Esophagus muscularis mucosa (tissue), 3 donors: ENCODE results near the gene CD164.

Experiments
- EP300 ChIP-seq: sonication (generic); formaldehyde crosslinking; IDR thresholded peaks from one replicate; pipeline ENCODE4 v1.6.1; 2017; ENCODE audit warnings: antibody characterized with exemption
- POLR2AphosphoS5 ChIP-seq, 2 donors: sonication (generic); formaldehyde crosslinking; IDR thresholded peaks; one replicate each; pipeline ENCODE4 v1.6.1; 2017; ENCODE audit warnings: antibody characterized with exemption in 2 of 2

DNA sequence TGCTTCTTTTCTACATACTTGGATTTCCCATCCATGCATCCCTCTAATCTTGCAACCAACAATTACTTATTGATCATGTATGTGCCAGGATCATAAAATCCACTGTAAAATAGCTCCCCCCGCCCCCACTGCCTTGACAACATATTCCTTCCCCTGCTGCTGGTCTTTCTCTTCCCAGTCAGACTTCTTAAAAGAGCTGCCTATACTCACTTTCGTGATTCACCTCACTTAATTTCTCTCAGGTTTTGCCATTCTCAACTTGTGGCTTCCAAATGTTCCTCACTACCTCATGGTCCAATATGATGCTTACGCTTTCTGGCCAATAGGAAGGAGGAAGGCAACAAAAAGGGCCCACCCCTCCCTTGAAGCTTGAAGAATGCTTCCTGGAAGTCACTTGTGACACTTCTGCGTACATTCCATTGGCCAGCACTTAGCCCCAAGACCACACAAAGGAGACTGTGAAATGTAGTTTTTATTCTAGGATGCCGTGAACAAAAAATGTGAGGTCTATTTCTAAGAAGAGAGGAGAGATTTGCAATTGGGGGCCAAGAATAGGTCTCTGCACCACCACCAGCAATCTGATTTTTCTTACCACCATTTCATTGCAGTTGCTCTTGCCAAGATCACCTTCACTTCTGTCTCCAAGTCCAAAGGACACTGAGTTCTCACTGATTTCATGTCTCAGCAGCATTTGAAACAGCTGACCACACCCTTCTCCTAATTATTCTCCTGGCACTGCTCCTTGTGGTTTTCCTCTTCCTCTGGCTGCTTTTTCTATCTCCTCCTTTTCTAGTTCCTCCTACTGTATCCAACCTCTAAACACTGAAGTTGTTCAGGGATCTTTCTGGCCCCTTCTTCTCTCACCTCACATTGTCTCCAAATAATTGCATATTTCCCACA lies 30.8 kb downstream of the CD164 start:
- TF ChIP-seq EP300, result no peak
- TF ChIP-seq POLR2AphosphoS5 (IDR thresholded peaks at IDR 0.05), result peak in 1 of 2 donors; percentile 17
